Neuronal stem cell (in vitro differentiated cells): ENCODE data around the gene TMCC3.
"Not testable (repeated sequence)": the region's sequence is repeated elsewhere in the genome, so short reads cannot be mapped to it uniquely, and the experiment has no call there.

ENCODE experiments used
- DNase-seq: peaks from one replicate; pipeline ENCODE4 v3.0.0-alpha.2; 2013; ENCODE audit warnings: low spot score
- H2AFZ ChIP-seq: one replicate; pipeline ENCODE4 v1.6.1; 2013; ENCODE audit warnings: mild to moderate bottlenecking, low read length, inconsistent platforms
- H2AK5ac ChIP-seq: 2 replicates; pipeline ENCODE4 v1.6.1; 2013; ENCODE audit warnings: low read depth, mild to moderate bottlenecking, inconsistent platforms, low read length, moderate library complexity, mixed read lengths
- H2BK120ac ChIP-seq: 2 replicates; pipeline ENCODE4 v1.6.1; 2013; ENCODE audit warnings: low read depth, mild to moderate bottlenecking, inconsistent platforms, low read length, moderate library complexity, mixed read lengths
- H2BK12ac ChIP-seq: one replicate; pipeline ENCODE4 v1.6.1; 2013; ENCODE audit warnings: low read length, inconsistent platforms
- H2BK15ac ChIP-seq: 2 replicates; pipeline ENCODE4 v1.6.1; 2013; ENCODE audit warnings: mild to moderate bottlenecking, low read length, inconsistent platforms, mixed read lengths
- H2BK5ac ChIP-seq: one replicate; pipeline ENCODE4 v1.6.1; 2013; ENCODE audit warnings: inconsistent platforms, mild to moderate bottlenecking, low read length, moderate library complexity
- H3K14ac ChIP-seq: one replicate; pipeline ENCODE4 v1.6.1; 2013; ENCODE audit warnings: low read length, inconsistent platforms
- H3K18ac ChIP-seq: 2 replicates; pipeline ENCODE4 v1.6.1; 2013; ENCODE audit warnings: low read length, inconsistent platforms
- H3K23ac ChIP-seq: 2 replicates; pipeline ENCODE4 v1.6.1; 2013; ENCODE audit warnings: low read depth, mild to moderate bottlenecking, mixed read lengths, low read length, inconsistent platforms; ENCODE audit not compliant: poor library complexity
- H3K27ac ChIP-seq: replicated peaks from 3 replicates; pipeline ENCODE4 v1.5.1; 2013; ENCODE audit warnings: low read length, inconsistent platforms
- H3K27me3 ChIP-seq, 3 experiments: 2 replicates each; pipeline ENCODE4 v1.6.1; 2013; ENCODE audit warnings: low read length in 3 of 3, mild to moderate bottlenecking in 2 of 3, inconsistent platforms in 1 of 3, low read depth in 1 of 3, mixed read lengths in 1 of 3, moderate library complexity in 1 of 3; ENCODE audit not compliant: control insufficient read depth in 3 of 3, insufficient read depth in 3 of 3
- H3K36me3 ChIP-seq, 2 donors: replicated peaks in 1 of 2; 2 replicates each; pipeline ENCODE4 v1.6.1; 2013; ENCODE audit warnings: low read length in 2 of 2; ENCODE audit not compliant: control insufficient read depth in 2 of 2, insufficient read depth in 2 of 2
- H3K4ac ChIP-seq: 2 replicates; pipeline ENCODE4 v1.6.1; 2013; ENCODE audit warnings: inconsistent platforms, mild to moderate bottlenecking, low read length, moderate library complexity
- H3K4me1 ChIP-seq, 2 donors: 1 replicate in 1 of 2; 2 replicates in 1 of 2; pipeline ENCODE4 v1.6.1; 2013; ENCODE audit warnings: low read length in 2 of 2, low read depth in 1 of 2; ENCODE audit not compliant: control insufficient read depth in 2 of 2, insufficient read depth in 1 of 2
- H3K4me2 ChIP-seq: one replicate; pipeline ENCODE4 v1.6.1; 2013; ENCODE audit warnings: mild to moderate bottlenecking, low read length, inconsistent platforms; ENCODE audit not compliant: insufficient read depth, poor library complexity, severe bottlenecking
- H3K4me3 ChIP-seq, 2 donors: 2 replicates each; pipeline ENCODE4 v1.5.1; 2013; ENCODE audit warnings: low read length in 2 of 2, mild to moderate bottlenecking in 2 of 2, inconsistent platforms in 1 of 2, moderate library complexity in 1 of 2
- H3K79me1 ChIP-seq: one replicate; pipeline ENCODE4 v1.6.1; 2013; ENCODE audit warnings: low read depth, mild to moderate bottlenecking, inconsistent platforms, low read length, moderate library complexity
- H3K9ac ChIP-seq: one replicate; pipeline ENCODE4 v1.6.1; 2013; ENCODE audit warnings: mild to moderate bottlenecking, low read depth, low read length, inconsistent platforms; ENCODE audit not compliant: poor library complexity
- H3K9me3 ChIP-seq, 2 donors: replicated peaks in 1 of 2; 2 replicates each; pipeline versions ENCODE3 to v1.6.1; 2013; ENCODE audit warnings: low read length in 2 of 2, mild to moderate bottlenecking in 2 of 2, inconsistent platforms in 1 of 2, low read depth in 1 of 2, mixed read lengths in 1 of 2, moderate library complexity in 1 of 2; ENCODE audit not compliant: control insufficient read depth in 2 of 2, insufficient read depth in 1 of 2
- H4K8ac ChIP-seq: one replicate; pipeline ENCODE4 v1.6.1; 2013; ENCODE audit warnings: low read depth, mild to moderate bottlenecking, inconsistent platforms, low read length, moderate library complexity
- H4K91ac ChIP-seq: one replicate; pipeline ENCODE4 v1.6.1; 2013; ENCODE audit warnings: low read length, low read depth, mild to moderate bottlenecking, inconsistent platforms; ENCODE audit not compliant: poor library complexity
- WGBS, 2 donors: extraction: QIAGEN DNeasy Blood & Tissue Kit; methylation state at CpG; one replicate each; pipeline ENCODE4 v1.1.7; 2013; ENCODE audit warnings: missing lambda C conversion rate in 2 of 2, mixed read lengths in 1 of 2; ENCODE audit not compliant: insufficient read length in 2 of 2, insufficient replicate concordance in 1 of 2; ENCODE audit errors: extremely low coverage in 2 of 2; 5-methylcytosine and 5-hydroxymethylcytosine counted together

Gene TMCC3

GRCh38 chr12:94694732-94695131 is 44.4 kb upstream of the TMCC3 start:
- Histone ChIP-seq H3K4me1 (peaks cover 0 to 4% of the 10 kb centered on the region in 2 donors), H3K23ac (no peak overlapping the region), H3K79me1 (no peaks in the 10 kb centered on the region), H3K36me3 (peaks cover 0 to 1% of the 10 kb centered on the region in 2 donors), H2AK5ac (no peak overlapping the region), H3K9me3 (no peaks in the 10 kb centered on the region), H3K14ac (no peak overlapping the region), H3K9ac (no peak overlapping the region), H3K4me2 (no peak overlapping the region), H2BK15ac (no peak overlapping the region), H2BK120ac (no peak overlapping the region), H3K18ac (no peak overlapping the region), H2BK5ac (no peak overlapping the region), H4K91ac (no peak overlapping the region), H3K4me3 (no peak overlapping the region), H3K4ac (no peak overlapping the region), H3K27me3 (peaks cover 0 to 4% (median 0%) of the 10 kb centered on the region in 3 experiments), H4K8ac (no peak overlapping the region), H2BK12ac (no peak overlapping the region), H3K27ac (no peak overlapping the region), H2AFZ (no peak overlapping the region)
- DNase-seq, result no peak
- WGBS, 2 donors, result no CpG with 5 or more reads among the region's 11 CpGs

DNA sequence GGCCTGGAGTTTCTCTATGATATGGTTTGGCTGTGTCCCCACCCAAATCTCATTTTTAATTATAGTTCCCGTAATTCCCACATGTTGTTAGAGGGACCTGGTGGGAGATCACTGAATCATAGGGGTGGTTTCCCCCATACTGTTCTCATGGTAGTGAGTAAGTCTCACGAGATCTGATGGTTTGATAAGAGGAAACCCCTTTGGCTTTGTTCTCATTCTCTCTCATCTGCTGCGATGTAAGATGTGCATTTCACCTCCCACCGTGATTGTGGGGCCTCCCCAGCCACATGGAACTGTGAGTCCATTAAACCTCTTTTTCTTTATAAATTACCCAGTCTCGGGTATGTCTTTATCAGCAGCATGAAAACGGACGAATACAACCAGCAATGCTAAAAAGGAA is 42.5 kb upstream of the TMCC3 start:
- not testable (repeated sequence) for H2BK15ac ChIP-seq, H2BK5ac ChIP-seq, H3K36me3 ChIP-seq, H3K18ac ChIP-seq, H3K4me1 ChIP-seq, H3K79me1 ChIP-seq, H3K4me3 ChIP-seq, H4K8ac ChIP-seq, H3K23ac ChIP-seq, H3K4ac ChIP-seq, H3K9ac ChIP-seq, DNase-seq, H2AFZ ChIP-seq, H3K4me2 ChIP-seq, H2AK5ac ChIP-seq, H2BK12ac ChIP-seq, H2BK120ac ChIP-seq, H3K14ac ChIP-seq, H3K9me3 ChIP-seq, H4K91ac ChIP-seq, H3K27ac ChIP-seq
- H3K27me3 ChIP-seq, result peaks cover 0 to 11% (median 0%) of the 10 kb centered on the region in 3 experiments
- WGBS, 2 donors, result no CpG with 5 or more reads among the region's 7 CpGs

- WGBS, 2 donors, result no CpG with 5 or more reads among the region's 5 CpGs
- H3K79me1 ChIP-seq, result no peaks in the 10 kb centered on the region
- H3K9ac ChIP-seq, result no peak overlapping the region
- no peak overlapping the region for H3K14ac ChIP-seq
- peak overlapping the region in 1 of 2 donors; percentile 35 for H3K4me3 ChIP-seq
- H4K91ac ChIP-seq, result no peak overlapping the region
- H3K4me2 ChIP-seq, result no peak overlapping the region
- H2BK15ac ChIP-seq, result no peak overlapping the region
- H3K4me1 ChIP-seq, result peaks cover 0 to 3% of the 10 kb centered on the region in 2 donors
- H2BK120ac ChIP-seq, result no peak overlapping the region
- no peak for DNase-seq
- H4K8ac ChIP-seq, result no peak overlapping the region
- peak overlapping the region; percentile 38 for H2AFZ ChIP-seq
- no peak overlapping the region for H2BK12ac ChIP-seq
- no peaks in the 10 kb centered on the region for H3K9me3 ChIP-seq
- H2AK5ac ChIP-seq, result no peak overlapping the region
- H3K27me3 ChIP-seq, result peaks cover 0 to 15% (median 0%) of the 10 kb centered on the region in 3 experiments
- H3K23ac ChIP-seq, result no peak overlapping the region
- H2BK5ac ChIP-seq, result no peak overlapping the region
- no peak overlapping the region for H3K27ac ChIP-seq
- H3K18ac ChIP-seq, result no peak overlapping the region
- H3K4ac ChIP-seq, result no peak overlapping the region
- no peaks in the 10 kb centered on the region for H3K36me3 ChIP-seq
These were observed 39.9 kb upstream of the TMCC3 start for GRCh38 chr12:94690198-94690771.

- DNase-seq, result no peak
- no peaks in the 10 kb centered on the region for H3K79me1 ChIP-seq
- no peaks in the 10 kb centered on the region for H3K9me3 ChIP-seq
- no peak overlapping the region for H3K23ac ChIP-seq
- no peak overlapping the region for H2AFZ ChIP-seq
- no peak overlapping the region for H3K14ac ChIP-seq
- no peak overlapping the region for H3K4ac ChIP-seq
- H2BK5ac ChIP-seq, result no peak overlapping the region
- no peak overlapping the region for H4K91ac ChIP-seq
- H2BK120ac ChIP-seq, result no peak overlapping the region
- no peak overlapping the region for H3K9ac ChIP-seq
- H3K4me1 ChIP-seq, result peaks cover 0 to 3% of the 10 kb centered on the region in 2 donors
- H2AK5ac ChIP-seq, result no peak overlapping the region
- H3K18ac ChIP-seq, result no peak overlapping the region
- H3K27ac ChIP-seq, result no peak overlapping the region
- H4K8ac ChIP-seq, result no peak overlapping the region
- no peak overlapping the region for H3K4me3 ChIP-seq
- H2BK12ac ChIP-seq, result no peak overlapping the region
- peaks cover 0 to 15% (median 0%) of the 10 kb centered on the region in 3 experiments for H3K27me3 ChIP-seq
- no peak overlapping the region for H2BK15ac ChIP-seq
- H3K36me3 ChIP-seq, result no peaks in the 10 kb centered on the region
- no peak overlapping the region for H3K4me2 ChIP-seq
- WGBS, 2 donors, result no CpG with 5 or more reads among the region's 9 CpGs
These were observed 39.3 kb upstream of the TMCC3 start for GRCh38 chr12:94689646-94690036.
